Measurements from ENCODE around the gene ZNF862. TPM values are rescaled to one million over a fixed set of nuclear protein-coding genes. Genes with fewer than 3 reads are reported as not detected.

Gene ZNF862
- total RNA-seq, 1 donor from 2014 or later = 1.7 TPM

- peaks cover 7 to 9% of the 10 kb centered on the region in 2 donors for H3K4me1 ChIP-seq
- peaks cover 6 to 7% of the 10 kb centered on the region in 2 donors for H3K36me3 ChIP-seq
- H3K9me3 ChIP-seq = no peaks in the 10 kb centered on the region
- no peak overlapping the region for H3K4me3 ChIP-seq
- no peak for TF ChIP-seq CTCF (IDR thresholded peaks at IDR 0.05)
- no peak overlapping the region for H3K27ac ChIP-seq
- intact Hi-C loops (cut with DNase I) = loop anchor here (10.0 kb wide), 2 partner anchors 164 to 526 kb away; a partner anchor contains a TSS
- no peak for DNase-seq (ENCODE audit: low spot score in 2 of 2)
- no peaks in the 10 kb centered on the region for H3K27me3 ChIP-seq
Observed at GRCh38 chr7:149878523-149878921, 40.3 kb downstream of the ZNF862 start.

- no peak overlapping the region for H3K27ac ChIP-seq
- peaks cover 2 to 8% of the 10 kb centered on the region in 2 donors for H3K4me1 ChIP-seq
- H3K27me3 ChIP-seq = no peaks in the 10 kb centered on the region
- peaks cover 6 to 7% of the 10 kb centered on the region in 2 donors for H3K36me3 ChIP-seq
- no peaks in the 10 kb centered on the region for H3K9me3 ChIP-seq
- H3K4me3 ChIP-seq = no peak overlapping the region
- no peak for DNase-seq (ENCODE audit: low spot score in 2 of 2)
- TF ChIP-seq CTCF (IDR thresholded peaks at IDR 0.05) = no peak
- intact Hi-C loops (cut with DNase I) = loop anchor here (10.0 kb wide), 2 partner anchors 165 to 525 kb away; a partner anchor contains a TSS
Observed at GRCh38 chr7:149879271-149879743, 41.1 kb downstream of the ZNF862 start.

GRCh38 chr7:149879766-149880637 lies 41.8 kb downstream of the ZNF862 start:
- no peak for TF ChIP-seq CTCF (IDR thresholded peaks at IDR 0.05)
- Histone ChIP-seq H3K9me3 (no peaks in the 10 kb centered on the region), H3K27ac (no peak overlapping the region), H3K4me1 (peaks cover 0 to 6% of the 10 kb centered on the region in 2 donors), H3K4me3 (no peak overlapping the region), H3K36me3 (peaks cover 6 to 7% of the 10 kb centered on the region in 2 donors), H3K27me3 (no peaks in the 10 kb centered on the region)
- DNase-seq (ENCODE audit: low spot score in 2 of 2) = no peak
- intact Hi-C loops (cut with DNase I) = loop anchor here (10.0 kb wide), 2 partner anchors 165 to 525 kb away; a partner anchor contains a TSS

- DNase-seq (ENCODE audit: low spot score in 2 of 2) = no peak
- Histone ChIP-seq H3K9me3 (no peaks in the 10 kb centered on the region), H3K4me3 (no peak overlapping the region), H3K36me3 (peaks cover 6 to 7% of the 10 kb centered on the region in 2 donors), H3K4me1 (peaks cover 0 to 6% of the 10 kb centered on the region in 2 donors), H3K27ac (no peak overlapping the region), H3K27me3 (no peaks in the 10 kb centered on the region)
- intact Hi-C loops (cut with DNase I) = no loop called here
- no peak for TF ChIP-seq CTCF (IDR thresholded peaks at IDR 0.05)
Observed at GRCh38 chr7:149880638-149881311, 42.6 kb downstream of the ZNF862 start.

- Histone ChIP-seq H3K27me3 (no peaks in the 10 kb centered on the region), H3K9me3 (no peaks in the 10 kb centered on the region), H3K27ac (no peak overlapping the region), H3K36me3 (peaks cover 6 to 7% of the 10 kb centered on the region in 2 donors), H3K4me1 (peaks cover 0 to 6% of the 10 kb centered on the region in 2 donors), H3K4me3 (no peak overlapping the region)
- intact Hi-C loops (cut with DNase I) = no loop called here
- no peak for TF ChIP-seq CTCF (IDR thresholded peaks at IDR 0.05)
- no peak for DNase-seq (ENCODE audit: low spot score in 2 of 2)
Observed at GRCh38 chr7:149881328-149882247, 43.4 kb downstream of the ZNF862 start.

All from ascending aorta (tissue), 2 donors.